SH-SY5Y (cell line): ENCODE results near the gene PLEKHG4.

Experiments
- GATA2 ChIP-seq: IDR thresholded peaks from 2 replicates; pipeline ENCODE4 v1.6.1; 2011; ENCODE audit warnings: mild to moderate bottlenecking, low read depth, low read length
- GATA3 ChIP-seq: IDR thresholded peaks from 2 replicates; pipeline ENCODE4 v1.6.1; 2011; ENCODE audit warnings: low read depth, mild to moderate bottlenecking, low read length, moderate library complexity

GRCh38 chr16:67245186-67245585 lies 34.1 kb upstream of the PLEKHG4 start:
- TF ChIP-seq GATA2 (no peak), GATA3 (no peak)
